Right forelimb (tissue), 1 donor: ENCODE data around the gene PTPA.
A peak's percentile ranks its signal among the peaks of the same experiment; 100 is the strongest.

Experiments used
- DNase-seq: peaks from one replicate; pipeline ENCODE4 v3.0.0-alpha.2; 2018

Gene PTPA

DNA sequence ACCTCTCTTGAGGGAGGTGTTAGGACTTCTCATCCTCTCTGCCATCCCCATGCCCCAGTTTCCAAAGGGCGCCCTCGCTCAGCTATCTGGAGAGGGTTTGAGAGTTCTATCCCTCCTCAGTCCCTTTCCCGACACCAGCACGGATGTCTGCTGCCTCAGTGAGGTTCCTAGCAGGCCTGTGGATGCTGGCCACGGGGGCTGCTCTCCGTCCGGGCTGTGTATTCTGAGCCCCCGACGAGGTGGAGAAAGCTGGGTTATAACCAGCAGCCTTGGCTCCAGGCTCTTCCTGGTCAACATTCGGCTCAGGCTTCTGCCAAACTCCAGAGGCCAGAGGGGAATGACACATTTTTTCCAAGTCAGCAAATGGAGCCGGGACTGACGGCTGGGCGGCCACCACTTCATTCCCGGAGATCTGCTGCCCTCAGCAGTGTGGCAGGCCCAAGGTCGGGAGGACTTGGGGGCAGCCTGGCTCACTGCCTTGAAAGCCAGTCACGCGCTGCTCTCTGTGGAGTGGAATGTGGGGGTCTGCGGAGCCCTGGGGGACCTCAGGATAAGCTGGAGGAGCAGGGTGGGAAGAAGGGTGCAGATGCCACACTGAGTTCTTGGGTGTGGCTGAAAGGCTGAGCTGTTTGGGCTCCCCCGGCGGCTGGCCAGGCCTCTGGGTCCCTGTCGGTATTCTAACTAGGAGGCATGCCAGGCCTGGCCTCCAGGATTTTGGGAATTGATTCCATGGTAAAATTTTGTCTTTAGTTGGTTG, 27.4 kb downstream of the PTPA start:
- peak; percentile 78 for DNase-seq

- DNase-seq: peak; percentile 88
These were observed 28.2 kb downstream of the PTPA start for GRCh38 chr9:129139233-129139992.

- peak; percentile 96 for DNase-seq
These were observed 28.8 kb downstream of the PTPA start for GRCh38 chr9:129139993-129140396.

- DNase-seq: no peak
These were observed 29.3 kb downstream of the PTPA start for GRCh38 chr9:129140397-129141065.

GRCh38 chr9:129141066-129142041, 30.1 kb downstream of the PTPA start:
- peak; percentile 77 for DNase-seq

GRCh38 chr9:129142138-129142935, 31.1 kb downstream of the PTPA start:
- DNase-seq: no peak

DNA sequence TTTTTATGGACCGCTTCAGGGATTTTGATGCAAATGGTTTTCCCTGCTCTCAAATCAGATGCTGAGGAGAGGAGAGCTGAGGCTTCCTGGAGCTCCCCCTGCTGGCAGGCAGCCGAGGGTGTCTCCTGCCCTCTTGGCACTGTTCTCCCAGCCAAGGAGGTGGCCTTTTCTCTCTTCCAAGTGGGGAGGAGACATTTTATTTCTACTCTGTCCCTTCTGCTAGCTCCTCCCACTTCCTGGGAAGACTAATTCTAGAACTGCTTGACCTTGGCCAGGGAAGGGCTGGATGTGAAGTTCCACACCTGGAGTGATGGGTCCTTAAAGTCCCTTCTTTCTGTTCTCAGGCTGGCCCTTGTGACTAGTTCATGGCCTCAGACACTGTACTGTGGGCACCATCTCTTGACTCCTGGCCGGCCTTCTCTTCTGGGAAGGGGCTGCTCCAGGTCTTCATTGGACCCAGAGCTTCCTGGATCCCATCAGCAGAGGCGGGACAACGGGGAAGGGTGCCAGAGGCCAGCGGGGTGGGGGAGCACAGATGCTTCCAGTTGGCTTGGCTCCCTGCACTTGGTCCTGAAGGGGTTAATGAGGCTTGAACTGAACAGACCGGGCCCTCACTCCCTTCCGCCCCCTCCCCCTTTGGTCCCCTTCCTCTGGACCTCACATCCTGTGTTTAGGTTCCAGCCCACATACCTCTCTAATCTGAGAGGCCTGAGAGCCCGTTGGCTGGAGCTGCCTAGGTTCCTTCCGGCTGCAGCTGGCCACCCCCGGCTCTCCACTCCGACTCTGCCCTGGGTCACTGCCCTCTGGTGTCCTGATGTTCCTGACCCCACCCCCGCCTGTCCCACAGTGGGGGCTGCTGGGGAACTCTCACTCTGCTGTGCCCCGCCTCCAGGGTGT, 32.1 kb downstream of the PTPA start:
- peak; percentile 88 for DNase-seq

DNA sequence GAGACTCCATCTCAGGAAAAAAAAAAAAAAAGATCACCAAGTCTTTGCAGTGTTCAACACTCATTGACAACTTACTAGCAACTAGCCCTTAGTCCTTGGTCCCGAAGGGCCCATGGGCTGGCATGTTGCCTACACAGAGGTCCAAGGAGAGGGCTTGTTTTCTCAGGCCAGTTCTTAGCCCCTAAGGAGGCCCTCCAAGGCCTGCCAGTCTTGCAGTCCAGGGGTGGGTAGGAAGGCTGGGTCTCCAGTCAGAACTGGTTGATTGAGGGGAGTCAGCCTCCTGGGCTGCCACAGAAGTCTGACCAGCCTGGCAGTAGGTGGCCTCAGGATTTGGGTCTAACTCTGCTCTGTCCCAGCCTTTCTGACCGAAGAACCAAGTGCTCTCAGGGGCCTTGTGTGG, 34.1 kb downstream of the PTPA start:
- no peak for DNase-seq

DNA sequence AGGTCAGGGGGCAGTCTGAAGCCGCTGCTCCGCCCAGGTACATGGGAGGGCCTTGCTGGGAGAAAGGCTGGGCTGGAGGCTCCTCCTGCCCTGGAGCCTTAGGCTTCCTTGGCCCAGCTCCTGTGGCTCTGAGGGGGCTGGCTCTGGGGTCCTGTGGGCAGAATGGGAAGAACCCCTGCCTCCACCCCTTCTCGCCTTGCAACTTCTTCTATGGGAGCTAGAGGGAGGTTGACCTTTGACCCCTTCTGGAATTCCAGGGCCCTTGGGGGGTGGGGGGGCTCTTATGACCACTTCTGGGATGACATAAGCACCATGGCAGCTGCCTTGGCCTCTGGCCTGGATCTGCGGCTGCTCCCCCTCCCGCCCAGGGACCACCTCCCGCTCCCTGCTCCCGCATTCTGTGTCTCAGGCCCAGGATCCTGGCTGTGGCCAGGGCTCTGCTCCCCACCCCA, 34.7 kb downstream of the PTPA start:
- peak; percentile 87 for DNase-seq

DNA sequence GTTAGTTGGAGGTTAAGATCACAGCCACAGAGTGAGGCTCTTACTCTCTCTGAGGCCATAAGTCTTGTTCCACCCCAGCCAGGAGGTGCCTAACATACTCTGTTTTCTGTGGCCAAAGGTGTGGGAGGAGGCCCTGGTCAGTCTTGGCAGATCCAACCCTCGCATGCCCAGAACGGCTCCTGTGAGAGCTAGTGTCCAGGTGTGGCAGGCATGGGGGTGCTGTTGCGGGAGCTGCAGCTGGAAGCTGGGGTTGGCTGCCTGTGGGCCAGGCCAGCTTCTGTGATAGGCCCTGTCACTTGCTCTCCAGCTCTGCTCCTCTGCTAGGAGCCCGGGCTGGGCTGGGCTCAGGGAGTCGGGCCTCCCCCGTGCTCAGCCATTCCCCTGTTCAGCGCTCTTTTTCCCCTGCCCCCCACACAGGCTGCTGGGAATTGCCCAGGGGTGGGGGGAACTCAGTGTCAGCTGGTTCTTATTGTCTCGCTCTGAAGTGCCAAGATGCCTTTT, 35.3 kb downstream of the PTPA start:
- peak; percentile 75 for DNase-seq

- DNase-seq: no peak
These were observed 37.4 kb downstream of the PTPA start for GRCh38 chr9:129148463-129149204.

GRCh38 chr9:129149442-129149841, 38.2 kb downstream of the PTPA start:
- DNase-seq: no peak

GRCh38 chr9:129150122-129150521, 38.9 kb downstream of the PTPA start:
- DNase-seq: no peak

DNA sequence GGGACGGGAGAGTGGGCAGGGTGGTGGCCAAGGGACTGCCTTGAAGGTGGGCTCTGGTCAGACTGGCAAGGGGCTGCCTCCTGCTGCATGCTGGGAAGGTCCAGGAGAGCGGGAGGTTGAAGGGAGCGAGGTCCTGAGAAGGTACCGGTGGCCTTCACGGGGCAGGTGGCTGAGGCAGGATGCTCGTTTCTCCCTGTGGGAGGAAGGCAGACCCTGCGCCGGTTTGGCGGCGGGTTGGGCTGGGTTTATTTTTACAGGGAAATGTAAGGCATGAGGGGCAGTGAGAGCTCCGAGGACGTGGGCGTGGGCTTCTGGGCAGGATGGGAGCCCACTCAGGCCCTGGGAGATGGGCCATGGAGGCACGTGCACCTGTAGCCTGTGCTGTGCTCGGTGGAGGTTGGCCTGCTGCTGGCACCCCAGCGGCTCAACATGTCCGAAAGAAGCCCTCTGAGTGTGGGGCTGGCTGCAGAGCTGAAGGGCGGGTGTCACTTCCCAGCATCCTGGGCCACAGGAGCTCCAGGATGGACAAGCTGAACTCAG, 39.5 kb downstream of the PTPA start:
- DNase-seq: no peak

GRCh38 chr9:129151469-129151868, 40.3 kb downstream of the PTPA start:
- no peak for DNase-seq

GRCh38 chr9:129154866-129155477, 43.8 kb downstream of the PTPA start:
- no peak for DNase-seq

DNA sequence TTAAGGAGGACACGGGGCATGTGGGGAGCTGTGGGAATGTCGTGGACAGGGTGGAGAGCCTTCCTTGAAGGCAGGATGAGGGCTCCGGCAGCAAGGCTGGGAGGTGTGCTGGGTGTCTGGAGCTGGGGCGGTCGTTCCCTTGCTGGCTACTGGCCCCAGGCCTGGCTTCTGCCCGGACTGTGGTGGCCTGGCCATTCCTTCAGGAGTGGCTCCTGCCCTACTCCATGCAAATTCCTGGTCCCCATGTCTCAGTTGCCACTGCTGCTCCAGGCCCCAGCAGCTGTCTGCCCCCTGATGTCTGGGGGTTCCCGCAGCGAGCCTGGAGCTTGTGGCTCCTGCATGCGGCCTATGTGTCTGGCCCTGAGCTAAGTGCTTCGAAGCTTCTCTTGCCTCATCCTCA, 44.9 kb downstream of the PTPA start:
- DNase-seq: no peak

- no peak for DNase-seq
These were observed 49.7 kb downstream of the PTPA start for GRCh38 chr9:129160712-129161533.
